KMS-11 (cell line): Measurements from ENCODE around the gene NR1I3.
"Not testable (repeated sequence)": the region's sequence is repeated elsewhere in the genome, so short reads cannot be mapped to it uniquely, and the experiment has no call there.

Experiments used
- H2AFZ ChIP-seq: fragments of 200-600 bp; sonication (generic); 2 replicates; pipeline ENCODE4 v1.6.1; 2016; ENCODE audit warnings: antibody characterized with exemption, mixed run types, low read depth
- H3K27ac ChIP-seq: fragments of 200-600 bp; sonication (generic); 2 replicates; pipeline ENCODE4 v1.6.1; 2016; ENCODE audit warnings: mild to moderate bottlenecking, mixed run types
- H3K27me3 ChIP-seq: fragments of 200-600 bp; sonication (generic); 2 replicates; pipeline ENCODE4 v1.6.1; 2017; ENCODE audit warnings: mild to moderate bottlenecking, low read depth, mixed run types, moderate library complexity; ENCODE audit not compliant: insufficient read depth
- H3K36me3 ChIP-seq: fragments of 200-600 bp; sonication (generic); 2 replicates; pipeline ENCODE4 v1.6.1; 2017; ENCODE audit warnings: mild to moderate bottlenecking, mixed run types; ENCODE audit not compliant: insufficient read depth
- H3K4me1 ChIP-seq: fragments of 200-600 bp; sonication (generic); 2 replicates; pipeline ENCODE4 v1.6.1; 2016; ENCODE audit warnings: mild to moderate bottlenecking, low read depth, mixed run types; ENCODE audit not compliant: poor library complexity, severe bottlenecking
- H3K4me2 ChIP-seq: fragments of 200-600 bp; sonication (generic); 2 replicates; pipeline ENCODE4 v1.7.0; 2016; ENCODE audit warnings: mild to moderate bottlenecking, mixed run types
- H3K4me3 ChIP-seq: fragments of 200-600 bp; sonication (generic); IDR thresholded peaks from 2 replicates; pipeline ENCODE4 v1.6.1; 2017; ENCODE audit warnings: low read depth, low read length, mixed read lengths; ENCODE audit not compliant: insufficient read depth
- H3K79me2 ChIP-seq: fragments of 200-600 bp; sonication (generic); 2 replicates; pipeline ENCODE4 v1.6.1; 2016; ENCODE audit warnings: low read depth, mixed run types; ENCODE audit not compliant: insufficient read depth
- H3K9ac ChIP-seq: fragments of 200-600 bp; sonication (generic); 2 replicates; pipeline ENCODE4 v1.6.1; 2016; ENCODE audit warnings: mild to moderate bottlenecking, mixed run types
- H4K20me1 ChIP-seq: fragments of 200-600 bp; sonication (generic); 2 replicates; pipeline ENCODE4 v1.6.1; 2016; ENCODE audit warnings: mild to moderate bottlenecking, mixed run types; ENCODE audit not compliant: insufficient read depth
- TF ChIP-seq, protein P1 (sequence below): fragments of 200-600 bp; sonication (generic); conservative IDR thresholded peaks from 2 replicates; pipeline ENCODE4 v1.6.1; 2017; ENCODE audit warnings: low read depth, mild to moderate bottlenecking, antibody characterized with exemption, low read length, moderate library complexity, mixed read lengths

NR1I3 gene

DNA sequence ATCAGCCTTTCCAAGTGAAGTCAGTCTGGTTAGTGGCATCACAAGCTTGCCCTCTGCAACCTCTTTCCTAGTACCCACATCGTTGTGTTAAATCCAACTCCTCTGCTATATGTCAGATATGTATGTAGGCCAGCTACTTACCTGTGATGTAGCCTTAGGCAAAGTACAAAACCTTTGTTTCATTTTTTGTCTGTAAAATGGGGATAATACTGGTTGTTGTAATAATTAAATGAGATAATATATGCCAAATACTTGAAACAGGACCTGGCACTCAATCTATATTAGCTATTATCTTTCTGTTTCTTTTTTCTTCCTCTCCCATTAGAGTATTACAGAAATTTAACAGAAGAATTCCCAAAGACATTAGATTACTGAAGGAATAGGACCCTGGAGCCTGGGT, 21.8 kb upstream of the NR1I3 start:
- TF ChIP-seq, protein P1, sequence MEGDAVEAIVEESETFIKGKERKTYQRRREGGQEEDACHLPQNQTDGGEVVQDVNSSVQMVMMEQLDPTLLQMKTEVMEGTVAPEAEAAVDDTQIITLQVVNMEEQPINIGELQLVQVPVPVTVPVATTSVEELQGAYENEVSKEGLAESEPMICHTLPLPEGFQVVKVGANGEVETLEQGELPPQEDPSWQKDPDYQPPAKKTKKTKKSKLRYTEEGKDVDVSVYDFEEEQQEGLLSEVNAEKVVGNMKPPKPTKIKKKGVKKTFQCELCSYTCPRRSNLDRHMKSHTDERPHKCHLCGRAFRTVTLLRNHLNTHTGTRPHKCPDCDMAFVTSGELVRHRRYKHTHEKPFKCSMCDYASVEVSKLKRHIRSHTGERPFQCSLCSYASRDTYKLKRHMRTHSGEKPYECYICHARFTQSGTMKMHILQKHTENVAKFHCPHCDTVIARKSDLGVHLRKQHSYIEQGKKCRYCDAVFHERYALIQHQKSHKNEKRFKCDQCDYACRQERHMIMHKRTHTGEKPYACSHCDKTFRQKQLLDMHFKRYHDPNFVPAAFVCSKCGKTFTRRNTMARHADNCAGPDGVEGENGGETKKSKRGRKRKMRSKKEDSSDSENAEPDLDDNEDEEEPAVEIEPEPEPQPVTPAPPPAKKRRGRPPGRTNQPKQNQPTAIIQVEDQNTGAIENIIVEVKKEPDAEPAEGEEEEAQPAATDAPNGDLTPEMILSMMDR = no peak
- Histone ChIP-seq H3K36me3 (no peaks in the 10 kb centered on the region), H3K79me2 (no peaks in the 10 kb centered on the region), H3K4me2 (no peak overlapping the region), H3K27me3 (no peaks in the 10 kb centered on the region; the same call in 1 of the 2 replicates), H4K20me1 (no peaks in the 10 kb centered on the region), H2AFZ (no peak overlapping the region), H3K27ac (no peak overlapping the region), H3K9ac (no peak overlapping the region), H3K4me3 (no peak overlapping the region), H3K4me1 (no peaks in the 10 kb centered on the region)

GRCh38 chr1:161259345-161259702, 21.3 kb upstream of the NR1I3 start:
- Histone ChIP-seq H4K20me1 (no peaks in the 10 kb centered on the region), H3K4me2 (no peak overlapping the region), H3K36me3 (no peaks in the 10 kb centered on the region), H3K27ac (no peak overlapping the region), H3K4me1 (no peaks in the 10 kb centered on the region), H3K9ac (no peak overlapping the region), H3K4me3 (no peak overlapping the region), H2AFZ (no peak overlapping the region), H3K79me2 (no peaks in the 10 kb centered on the region), H3K27me3 (no peaks in the 10 kb centered on the region; the same call in 1 of the 2 replicates)
- TF ChIP-seq, protein P1 = no peak

DNA sequence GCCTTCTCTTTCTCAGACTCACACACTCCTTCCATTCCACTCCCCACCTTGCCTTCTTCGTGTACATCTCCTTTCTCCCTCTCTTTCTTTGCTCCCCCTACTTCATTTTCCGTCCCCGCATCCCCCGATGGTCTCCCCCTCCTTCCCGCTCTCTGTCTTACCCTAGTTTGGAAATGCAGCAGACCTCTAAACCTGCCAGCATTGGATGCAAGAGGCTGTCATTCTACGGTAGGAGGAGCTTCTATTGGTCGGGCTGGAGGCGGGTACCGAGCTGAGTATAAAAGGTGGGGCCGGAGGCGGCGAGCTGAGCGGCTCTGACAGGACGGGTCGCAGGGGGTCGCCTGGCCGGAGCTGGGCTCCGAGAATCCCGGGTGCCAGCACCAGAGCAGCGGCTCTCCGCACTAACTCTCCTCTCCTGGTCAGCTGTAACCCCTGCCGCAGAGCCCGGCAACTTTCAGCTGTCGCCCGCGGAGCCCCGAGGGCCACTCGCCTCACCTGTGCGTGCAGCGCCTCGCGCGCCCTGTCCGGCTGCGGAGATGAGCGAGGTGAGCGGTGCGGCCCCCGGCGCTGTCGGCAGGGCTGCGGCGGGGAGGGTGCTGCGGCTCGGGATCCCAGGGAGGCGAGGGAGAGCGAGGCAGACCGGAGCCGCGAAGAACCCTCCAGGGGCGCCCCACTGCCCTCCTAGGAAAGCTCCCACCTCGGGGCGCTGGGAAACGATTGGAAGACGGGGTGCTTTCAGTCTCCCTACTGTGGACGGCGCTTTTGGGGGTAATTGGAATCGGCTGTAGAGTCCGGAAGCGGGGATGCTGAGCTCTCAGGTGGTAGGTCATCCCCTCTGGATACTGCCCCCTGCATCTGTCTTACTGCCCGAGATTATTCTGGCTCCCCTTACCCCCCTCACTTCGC, 20.7 kb upstream of the NR1I3 start, which contains the start of gene PCP4L1:
PCP4L1 (plus strand) TSS at position 307 of the 906 bp plus-strand sequence; CDS start at position 537, 230 bp downstream.
- TF ChIP-seq, protein P1 = no peak
- Histone ChIP-seq H3K9ac (no peak within 1 kb of the TSS), H3K36me3 (no peaks in the 10 kb centered on the region), H4K20me1 (no peaks in the 10 kb centered on the region), H2AFZ (no peak within 1 kb of the TSS), H3K4me1 (no peaks in the 10 kb centered on the region), H3K27ac (no peak within 1 kb of the TSS), H3K4me3 (no peak within 1 kb of the TSS), H3K27me3 (no peaks in the 10 kb centered on the region; the same call in 1 of the 2 replicates), H3K79me2 (no peaks in the 10 kb centered on the region), H3K4me2 (no peak within 1 kb of the TSS)

GRCh38 chr1:161257109-161257508, 19.1 kb upstream of the NR1I3 start:
- not testable (repeated sequence) for H3K4me2 ChIP-seq, H3K9ac ChIP-seq, H3K4me1 ChIP-seq, H3K79me2 ChIP-seq, H3K36me3 ChIP-seq, H2AFZ ChIP-seq, H3K4me3 ChIP-seq, H3K27me3 ChIP-seq, H4K20me1 ChIP-seq, H3K27ac ChIP-seq

DNA sequence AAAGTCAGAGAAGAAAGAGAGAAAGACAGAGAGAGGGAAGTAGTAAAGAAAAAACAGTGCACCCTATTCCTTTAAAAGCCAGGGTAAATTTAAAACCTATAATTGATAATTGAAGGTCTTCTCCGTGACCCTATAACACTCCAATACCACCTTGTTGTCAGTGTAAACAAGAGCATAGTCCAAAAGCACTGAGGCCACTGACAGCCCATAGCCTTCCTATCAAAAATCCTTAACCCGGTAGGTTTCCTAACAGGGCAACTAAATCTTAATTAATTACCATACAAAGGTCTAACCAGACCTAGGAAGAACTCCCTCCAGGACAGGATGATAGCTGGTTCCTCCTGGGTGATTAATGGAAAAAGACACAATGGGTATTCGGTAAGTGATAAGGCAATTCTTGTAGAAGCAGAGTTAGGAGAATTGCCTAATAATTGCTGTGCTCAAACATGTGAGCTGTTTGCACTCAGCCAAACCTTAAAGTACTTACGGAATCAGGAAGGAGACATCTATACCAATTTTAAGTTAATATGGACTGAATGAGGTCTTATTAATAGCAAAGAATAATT, 18.0 kb upstream of the NR1I3 start:
- H3K4me3 ChIP-seq, H3K36me3 ChIP-seq, H3K4me2 ChIP-seq, H4K20me1 ChIP-seq, H3K79me2 ChIP-seq, H3K9ac ChIP-seq, H3K27me3 ChIP-seq, H2AFZ ChIP-seq, H3K27ac ChIP-seq, H3K4me1 ChIP-seq: not testable (repeated sequence)

- H4K20me1 ChIP-seq, H3K27ac ChIP-seq, H3K9ac ChIP-seq, H3K79me2 ChIP-seq, H2AFZ ChIP-seq, H3K4me3 ChIP-seq, H3K27me3 ChIP-seq, H3K4me1 ChIP-seq, H3K36me3 ChIP-seq, H3K4me2 ChIP-seq: not testable (repeated sequence)
Measured at GRCh38 chr1:161255302-161255701, 17.3 kb upstream of the NR1I3 start.
